Neural progenitor cell (in vitro differentiated cells): ENCODE data around the gene LPCAT3. TPM values are rescaled to one million over a fixed set of nuclear protein-coding genes. Genes with fewer than 3 reads are reported as not detected.

Experiments
- DNase-seq: peaks from one replicate; pipeline ENCODE4 v3.0.0-alpha.2; 2016; ENCODE audit warnings: low spot score
- H2AFZ ChIP-seq: fragments of 200-600 bp; sonication (generic); replicated peaks from 2 replicates; pipeline ENCODE4 v1.6.1; 2016; ENCODE audit warnings: antibody characterized with exemption
- H3F3A ChIP-seq: fragments of 200-600 bp; sonication (generic); 2 replicates; pipeline ENCODE4 v1.6.1; 2016; ENCODE audit warnings: antibody characterized with exemption, low read depth
- H3K27ac ChIP-seq: fragments of 200-600 bp; sonication (generic); 2 replicates; pipeline ENCODE4 v1.5.1; 2016; ENCODE audit warnings: mild to moderate bottlenecking
- H3K27me3 ChIP-seq: fragments of 200-600 bp; sonication (generic); 2 replicates; pipeline ENCODE4 v1.6.1; 2016; ENCODE audit warnings: mild to moderate bottlenecking, moderate library complexity
- H3K36me3 ChIP-seq: fragments of 200-600 bp; sonication (generic); 2 replicates; pipeline ENCODE4 v1.5.1; 2016
- H3K4me1 ChIP-seq: fragments of 200-600 bp; sonication (generic); 2 replicates; pipeline ENCODE4 v1.6.1; 2016; ENCODE audit warnings: mixed run types
- H3K4me2 ChIP-seq: fragments of 200-600 bp; sonication (generic); 2 replicates; pipeline ENCODE4 v1.6.1; 2016
- H3K4me3 ChIP-seq: fragments of 200-600 bp; sonication (generic); 2 replicates; pipeline ENCODE4 v1.5.1; 2016
- H3K79me2 ChIP-seq: fragments of 200-600 bp; sonication (generic); 2 replicates; pipeline ENCODE4 v1.6.1; 2016; ENCODE audit warnings: low read depth
- H3K9ac ChIP-seq: fragments of 200-600 bp; sonication (generic); 2 replicates; pipeline ENCODE4 v1.6.1; 2016
- H3K9me3 ChIP-seq: fragments of 200-600 bp; sonication (generic); 2 replicates; pipeline ENCODE4 v1.5.1; 2016; ENCODE audit warnings: low read depth
- H4K20me1 ChIP-seq: fragments of 200-600 bp; sonication (generic); 2 replicates; pipeline ENCODE4 v1.6.1; 2016; ENCODE audit warnings: low read depth
- H3K27ac Mint-ChIP-seq: 3 replicates; pipeline ENCODE4 v1.8.0; 2021; ENCODE audit warnings: mixed read lengths
- H3K27me3 Mint-ChIP-seq: 2 replicates; pipeline ENCODE4 v1.8.0; 2022; ENCODE audit warnings: low read depth, mild to moderate bottlenecking, inconsistent platforms, moderate library complexity, mixed read lengths; ENCODE audit not compliant: insufficient read depth
- H3K36me3 Mint-ChIP-seq: 3 replicates; pipeline ENCODE4 v1.8.0; 2021; ENCODE audit warnings: mixed read lengths
- H3K4me1 Mint-ChIP-seq: 3 replicates; pipeline ENCODE4 v1.8.0; 2021; ENCODE audit warnings: mixed read lengths
- H3K4me3 Mint-ChIP-seq: 3 replicates; pipeline ENCODE4 v1.8.0; 2021; ENCODE audit warnings: mild to moderate bottlenecking, moderate library complexity, mixed read lengths
- H3K9me3 Mint-ChIP-seq: 3 replicates; pipeline ENCODE4 v1.8.0; 2020; ENCODE audit warnings: mixed read lengths
- CTCF ChIP-seq: fragments of 200-600 bp; sonication (generic); IDR thresholded peaks from 2 replicates; pipeline ENCODE4 v1.5.1; 2017; ENCODE audit warnings: antibody characterized with exemption, mild to moderate bottlenecking
- EZH2 ChIP-seq: fragments of 200-600 bp; sonication (generic); IDR thresholded peaks from 2 replicates; pipeline ENCODE4 v1.6.1; 2017; ENCODE audit warnings: antibody characterized with exemption, mild to moderate bottlenecking, moderate library complexity
- EZH2phosphoT487 ChIP-seq: fragments of 200-600 bp; sonication (generic); IDR thresholded peaks from 2 replicates; pipeline ENCODE4 v1.6.1; 2017; ENCODE audit warnings: antibody characterized with exemption
- total RNA-seq: library from RNA; depleted of rRNA; stranded (reverse); fragments of >200 nt; gene quantifications from 2 replicates; pipeline ENCODE4 v1.2.3, GENCODE V29; 2015; ENCODE audit warnings: low replicate concordance

LPCAT3 gene
- total RNA-seq, 1 donor from 2014 or later, result 18.1 TPM

DNA sequence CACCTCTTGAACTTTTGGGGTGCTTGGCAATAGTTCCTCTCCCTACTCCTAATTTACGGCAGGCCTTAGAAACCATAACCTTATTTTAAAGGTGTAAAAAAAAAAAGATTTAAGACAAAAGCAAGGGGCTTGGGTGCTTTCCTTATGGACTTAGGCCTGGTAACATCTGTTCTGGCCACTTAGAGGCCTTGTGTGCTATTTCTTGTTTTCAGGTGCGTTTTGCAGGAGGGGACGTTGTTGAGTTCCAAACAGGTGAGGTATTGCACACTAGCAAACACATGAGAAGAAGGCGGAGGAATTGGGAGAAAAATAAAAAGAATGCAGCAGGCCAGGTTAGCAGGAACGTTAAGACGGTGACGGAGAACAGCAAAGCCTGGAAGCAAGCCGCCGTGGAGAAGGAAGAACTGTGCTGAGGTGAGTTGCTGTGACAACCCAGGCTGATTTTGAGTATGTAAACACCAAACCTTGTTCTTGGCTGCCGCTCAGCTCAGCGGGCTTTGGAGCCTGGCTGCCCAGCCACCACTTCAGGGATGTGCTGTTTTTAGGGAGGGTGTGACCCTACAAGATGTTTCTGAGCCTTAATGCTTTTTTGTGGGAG, 30.2 kb downstream of the LPCAT3 start:
- no peak overlapping the region for H3K4me3 Mint-ChIP-seq
- H3K4me1 Mint-ChIP-seq, result no peaks in the 10 kb centered on the region
- H3K27ac Mint-ChIP-seq, result no peak overlapping the region
- no peaks in the 10 kb centered on the region for H3K27me3 Mint-ChIP-seq
- H3K27ac ChIP-seq, result no peak overlapping the region
- H3K36me3 ChIP-seq, result no peaks in the 10 kb centered on the region
- no peaks in the 10 kb centered on the region for H3K9me3 Mint-ChIP-seq
- DNase-seq, result no peak
- no peaks in the 10 kb centered on the region for H3K4me1 ChIP-seq
- H3K36me3 Mint-ChIP-seq, result peaks cover 11% of the 10 kb centered on the region
- TF ChIP-seq EZH2phosphoT487 (no peak), EZH2 (no peak), CTCF (no peak)
- H3F3A ChIP-seq, result peaks cover 2% of the 10 kb centered on the region
- H4K20me1 ChIP-seq, result no peaks in the 10 kb centered on the region
- no peak overlapping the region for H2AFZ ChIP-seq
- no peak overlapping the region for H3K4me2 ChIP-seq
- H3K9me3 ChIP-seq, result no peaks in the 10 kb centered on the region
- no peaks in the 10 kb centered on the region for H3K79me2 ChIP-seq
- H3K27me3 ChIP-seq, result no peaks in the 10 kb centered on the region
- no peak overlapping the region for H3K9ac ChIP-seq
- no peak overlapping the region for H3K4me3 ChIP-seq

DNA sequence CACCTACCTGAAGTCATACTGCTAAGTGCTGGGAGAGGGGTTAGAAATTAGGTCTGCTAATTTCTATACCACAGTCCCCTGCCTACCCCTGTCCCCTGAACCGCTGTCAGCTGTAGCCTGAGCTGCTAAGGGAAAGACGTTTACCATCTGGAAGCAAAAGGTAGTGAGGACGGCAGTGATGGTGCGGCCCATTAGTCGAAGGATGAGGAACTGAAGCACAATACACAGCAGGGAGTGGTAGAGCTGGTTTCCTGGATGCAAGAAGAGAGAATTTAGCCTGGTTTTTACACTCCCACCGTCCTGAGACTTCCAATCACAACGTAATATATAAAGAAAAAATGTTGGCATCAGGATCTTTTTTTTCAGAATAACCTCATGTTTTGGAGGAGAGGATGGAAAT, 35.7 kb downstream of the LPCAT3 start:
- Histone ChIP-seq H3K27me3 (no peaks in the 10 kb centered on the region), H3F3A (no peaks in the 10 kb centered on the region), H4K20me1 (no peaks in the 10 kb centered on the region), H3K9me3 (no peaks in the 10 kb centered on the region), H3K4me1 (no peaks in the 10 kb centered on the region), H3K9ac (no peak overlapping the region), H3K79me2 (no peaks in the 10 kb centered on the region), H2AFZ (no peak overlapping the region), H3K4me2 (no peak overlapping the region), H3K36me3 (no peaks in the 10 kb centered on the region), H3K4me3 (no peak overlapping the region), H3K27ac (no peak overlapping the region)
- H3K36me3 Mint-ChIP-seq, result peaks cover 8% of the 10 kb centered on the region
- H3K4me3 Mint-ChIP-seq, result no peak overlapping the region
- H3K27ac Mint-ChIP-seq, result no peak overlapping the region
- H3K9me3 Mint-ChIP-seq, result no peaks in the 10 kb centered on the region
- peaks cover 5% of the 10 kb centered on the region for H3K27me3 Mint-ChIP-seq
- H3K4me1 Mint-ChIP-seq, result no peaks in the 10 kb centered on the region
- DNase-seq, result no peak
- TF ChIP-seq EZH2, result no peak
- no peak for TF ChIP-seq EZH2phosphoT487
- no peak for TF ChIP-seq CTCF

DNA sequence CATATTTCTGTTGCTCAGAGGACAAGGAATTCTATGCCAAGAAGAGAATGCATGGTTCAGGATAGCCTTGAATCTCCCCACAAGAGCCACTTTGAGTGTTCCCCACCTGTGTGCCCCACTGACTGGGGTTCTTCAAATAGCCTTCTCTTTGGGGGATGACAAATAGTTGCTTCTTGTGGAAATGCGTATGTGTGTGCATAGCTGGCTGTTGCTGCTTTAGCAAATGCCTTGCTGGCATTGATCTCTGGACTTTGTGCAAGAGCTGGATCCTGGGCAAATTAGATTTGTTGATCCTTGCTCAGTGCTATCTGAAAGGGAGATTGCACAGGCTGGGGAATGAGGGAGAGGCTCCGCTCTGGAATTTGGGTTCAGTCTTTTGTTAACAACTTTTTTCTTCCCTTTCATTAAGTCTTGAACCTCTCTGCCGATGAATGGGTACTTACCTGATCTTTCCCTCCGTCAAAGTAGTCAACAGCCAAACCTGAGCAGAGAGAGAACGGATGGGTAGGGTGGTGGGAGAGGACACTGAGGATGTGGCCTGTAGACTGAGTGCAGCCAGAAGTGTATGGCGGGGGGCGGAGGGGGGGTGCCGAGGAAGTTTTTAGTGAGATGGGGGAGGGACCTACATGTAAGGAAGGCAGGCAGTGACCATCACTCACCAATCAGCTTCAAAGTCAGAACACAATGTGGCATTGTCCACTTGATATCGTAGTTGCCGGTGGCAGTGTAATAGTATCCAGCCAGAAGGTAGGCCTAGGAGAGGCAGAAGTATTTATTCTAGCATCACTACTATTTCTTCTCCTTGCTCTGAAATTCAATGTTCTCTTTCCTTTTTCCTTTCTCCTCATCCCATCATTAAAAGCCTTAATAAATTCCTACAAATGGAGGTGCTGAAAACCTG, 36.9 kb downstream of the LPCAT3 start:
- Histone ChIP-seq H3K4me3 (no peak overlapping the region), H3K36me3 (no peaks in the 10 kb centered on the region), H3K4me2 (no peak overlapping the region), H3K9ac (no peak overlapping the region), H2AFZ (no peak overlapping the region), H3F3A (peaks cover 6% of the 10 kb centered on the region), H3K4me1 (no peaks in the 10 kb centered on the region), H3K27me3 (no peaks in the 10 kb centered on the region), H3K9me3 (no peaks in the 10 kb centered on the region), H3K27ac (no peak overlapping the region), H3K79me2 (no peaks in the 10 kb centered on the region), H4K20me1 (no peaks in the 10 kb centered on the region)
- peaks cover 5% of the 10 kb centered on the region for H3K27me3 Mint-ChIP-seq
- H3K9me3 Mint-ChIP-seq, result no peaks in the 10 kb centered on the region
- DNase-seq, result no peak
- H3K36me3 Mint-ChIP-seq, result peaks cover 11% of the 10 kb centered on the region
- TF ChIP-seq EZH2 (no peak), CTCF (no peak), EZH2phosphoT487 (no peak)
- H3K27ac Mint-ChIP-seq, result no peak overlapping the region
- H3K4me1 Mint-ChIP-seq, result no peaks in the 10 kb centered on the region
- no peak overlapping the region for H3K4me3 Mint-ChIP-seq
